Inferior parietal cortex (tissue), 1 donor: ENCODE data around the gene PKM.

ENCODE experiments used
- DNase-seq: peaks from one replicate; pipeline ENCODE4 v3.0.0-alpha.2; 2016; ENCODE audit errors: extremely low spot score

Gene PKM

GRCh38 chr15:72200395-72201237 is 30.4 kb downstream of the PKM start:
- DNase-seq: no peak

- DNase-seq: peak; percentile 81
Observed at GRCh38 chr15:72199721-72200212, 31.2 kb downstream of the PKM start.

- no peak for DNase-seq
Observed at GRCh38 chr15:72199205-72199515, 31.8 kb downstream of the PKM start.

- DNase-seq: no peak
Observed at GRCh38 chr15:72198356-72199204, 32.4 kb downstream of the PKM start.

- no peak for DNase-seq
Observed at GRCh38 chr15:72197460-72198355, 33.3 kb downstream of the PKM start, which contains the start of gene GRAMD2A. GRAMD2A (minus strand) TSS chr15:72197787.

GRCh38 chr15:72197041-72197459 is 33.9 kb downstream of the PKM start:
- DNase-seq: no peak

GRCh38 chr15:72196409-72197040 is 34.5 kb downstream of the PKM start:
- DNase-seq: no peak

- no peak for DNase-seq
Observed at GRCh38 chr15:72195101-72195511, 35.9 kb downstream of the PKM start.

GRCh38 chr15:72193836-72194396 is 37.1 kb downstream of the PKM start:
- DNase-seq: no peak

- no peak for DNase-seq
Observed at GRCh38 chr15:72192416-72192815, 38.6 kb downstream of the PKM start.

- no peak for DNase-seq
Observed at GRCh38 chr15:72189250-72189902, 41.6 kb downstream of the PKM start.

GRCh38 chr15:72184165-72184811 is 46.7 kb downstream of the PKM start:
- DNase-seq: no peak

GRCh38 chr15:72183781-72184164 is 47.2 kb downstream of the PKM start:
- DNase-seq: no peak

GRCh38 chr15:72182673-72183072 is 48.3 kb downstream of the PKM start:
- DNase-seq: no peak

- no peak for DNase-seq
Observed at GRCh38 chr15:72182244-72182643, 48.7 kb downstream of the PKM start.

- DNase-seq: no peak
Observed at GRCh38 chr15:72180761-72181324, 50.1 kb downstream of the PKM start.

- peak; percentile 56 for DNase-seq
Observed at GRCh38 chr15:72179950-72180581, 50.9 kb downstream of the PKM start.

GRCh38 chr15:72178976-72179585 is 51.9 kb downstream of the PKM start:
- no peak for DNase-seq

- DNase-seq: no peak
Observed at GRCh38 chr15:72176743-72177142, 54.2 kb downstream of the PKM start.
